Right lobe of liver (tissue), 6 donors: ENCODE results near the gene WNT3. TPM values are rescaled to one million over a fixed set of nuclear protein-coding genes. Genes with fewer than 3 reads are reported as not detected.

Experiments used
- ATAC-seq, 4 donors: fragments of 200-7000 bp; cut with Tn5 transposase; one replicate each; pipeline ENCODE4 v1.9.1; 2020; ENCODE audit warnings: mild to moderate bottlenecking in 4 of 4, moderate library complexity in 4 of 4
- DNase-seq, 3 donors: peaks; one replicate each; pipeline ENCODE4 v3.0.0-alpha.2; 2020
- H3K27ac ChIP-seq, 3 donors: fragments of 200-600 bp; one replicate each; pipeline ENCODE4 v1.8.0; 2022
- H3K27me3 ChIP-seq, 2 donors: fragments of 200-600 bp; one replicate each; pipeline ENCODE4 v1.8.0; 2022
- H3K36me3 ChIP-seq, 4 donors: fragments of 200-600 bp; sonication (generic) in 1 of 4; one replicate each; pipeline versions ENCODE4 v1.5.1 to v1.8.0; 2017 to 2022; ENCODE audit warnings: control low read depth in 1 of 4
- H3K4me1 ChIP-seq, 4 donors: fragments of 200-600 bp; sonication (generic) in 1 of 4; one replicate each; pipeline versions ENCODE4 v1.5.1 to v1.8.0; 2017 to 2022; ENCODE audit warnings: control low read depth in 1 of 4
- H3K4me3 ChIP-seq, 3 donors: fragments of 200-600 bp; one replicate each; pipeline ENCODE4 v1.8.0; 2022
- H3K9me3 ChIP-seq, 4 donors: fragments of 200-600 bp; sonication (generic) in 1 of 4; one replicate each; pipeline versions ENCODE4 v1.5.1 to v1.8.0; 2017 to 2022; ENCODE audit warnings: control low read depth in 1 of 4
- POLR2A ChIP-seq: fragments of 450-650 bp; IDR thresholded peaks from one replicate; pipeline ENCODE4 v1.6.1; 2017; ENCODE audit warnings: antibody characterized with exemption, mild to moderate bottlenecking
- WGBS: methylation state at CpG from one replicate; pipeline ENCODE4 v1.1.6; 2018; ENCODE audit warnings: low coverage, low lambda C conversion rate; ENCODE audit not compliant: insufficient coverage; ENCODE audit errors: missing lambda C conversion rate; 5-methylcytosine and 5-hydroxymethylcytosine counted together
- intact Hi-C, 2 donors: fragments of 100-400 bp; cut with DNase I; formaldehyde crosslinking; loops; one replicate each; pipeline versions ENCODE4 v1.11.2 to v1.14.1; 2022
- total RNA-seq, 6 experiments: library from RNA; depleted of rRNA in 2 of 6; stranded (reverse); fragments of >200 nt in 2 of 6; fragmentation: NEBNext Ultra II Directional in 3 of 6; extraction: Animal tissue kit (Norgen Biotek cat#: 25700) in 3 of 6; gene quantifications; one replicate each; pipeline versions ENCODE4 v1.1.0 to v1.2.4, GENCODE V29; 2016 to 2023
- TF ChIP-seq, protein P1 (sequence below), 4 donors: fragments of 200-600 bp in 3 of 4; fragments of 450-650 bp in 1 of 4; IDR thresholded peaks; one replicate each; pipeline versions ENCODE4 v1.5.1 to v1.8.0; 2016 to 2022; ENCODE audit warnings: antibody characterized with exemption in 4 of 4, mild to moderate bottlenecking in 2 of 4
- donor health status: DM: no; HTN: yes; CAD: no.
- donor health status: DM: no; HTN: no; CAD: no.
- donor health status: DM: no; HTN: no; CAD: no.
- donor health status: DM: no; HTN: yes; CAD: no.
- donor health status: DM: no; HTN: yes; CAD: no.

Gene WNT3
- total RNA-seq, 6 experiments from 2014 or later = 1.0 to 5.0 (median 4.0) TPM

DNA sequence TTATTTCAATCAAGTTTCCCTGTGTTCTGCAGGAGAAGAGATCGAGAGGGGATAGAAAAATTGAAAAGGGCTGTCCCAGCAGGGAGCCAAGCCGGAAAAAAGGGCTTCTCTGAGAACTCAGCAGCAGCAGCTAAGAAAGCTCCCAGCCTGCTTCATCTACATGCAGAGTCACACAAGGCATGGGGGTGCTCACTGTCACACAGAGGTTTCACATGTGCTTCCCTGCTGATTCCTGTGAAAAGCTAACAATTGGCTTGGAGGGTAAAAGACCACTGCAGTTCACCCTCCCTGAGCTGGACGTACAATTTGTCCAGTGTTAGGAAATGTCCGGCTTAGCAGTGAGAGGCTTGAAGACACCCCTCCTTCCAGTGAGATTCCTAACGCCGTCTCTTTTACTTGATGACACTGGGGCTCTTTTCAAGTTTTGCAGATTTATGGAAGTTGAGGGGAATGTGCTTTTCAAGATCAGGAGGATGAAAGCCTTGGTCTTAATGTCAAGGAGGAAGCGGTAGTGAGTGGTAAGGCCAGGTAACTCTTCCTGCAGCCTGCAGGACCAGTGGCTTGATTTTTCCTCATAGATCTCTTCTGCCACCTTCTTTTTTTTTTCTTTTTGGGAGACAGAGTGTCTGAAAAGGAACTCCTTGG is 85.6 kb downstream of the WNT3 start:
- Histone ChIP-seq H3K27ac (no peak overlapping the region), H3K36me3 (peaks cover 0 to 10% (median 0%) of the 10 kb centered on the region in 4 donors), H3K27me3 (no peaks in the 10 kb centered on the region), H3K9me3 (no peaks in the 10 kb centered on the region), H3K4me3 (no peak overlapping the region), H3K4me1 (no peaks in the 10 kb centered on the region)
- no peak for DNase-seq
- no peak for ATAC-seq
- no peak for TF ChIP-seq POLR2A
- TF ChIP-seq, protein P1, sequence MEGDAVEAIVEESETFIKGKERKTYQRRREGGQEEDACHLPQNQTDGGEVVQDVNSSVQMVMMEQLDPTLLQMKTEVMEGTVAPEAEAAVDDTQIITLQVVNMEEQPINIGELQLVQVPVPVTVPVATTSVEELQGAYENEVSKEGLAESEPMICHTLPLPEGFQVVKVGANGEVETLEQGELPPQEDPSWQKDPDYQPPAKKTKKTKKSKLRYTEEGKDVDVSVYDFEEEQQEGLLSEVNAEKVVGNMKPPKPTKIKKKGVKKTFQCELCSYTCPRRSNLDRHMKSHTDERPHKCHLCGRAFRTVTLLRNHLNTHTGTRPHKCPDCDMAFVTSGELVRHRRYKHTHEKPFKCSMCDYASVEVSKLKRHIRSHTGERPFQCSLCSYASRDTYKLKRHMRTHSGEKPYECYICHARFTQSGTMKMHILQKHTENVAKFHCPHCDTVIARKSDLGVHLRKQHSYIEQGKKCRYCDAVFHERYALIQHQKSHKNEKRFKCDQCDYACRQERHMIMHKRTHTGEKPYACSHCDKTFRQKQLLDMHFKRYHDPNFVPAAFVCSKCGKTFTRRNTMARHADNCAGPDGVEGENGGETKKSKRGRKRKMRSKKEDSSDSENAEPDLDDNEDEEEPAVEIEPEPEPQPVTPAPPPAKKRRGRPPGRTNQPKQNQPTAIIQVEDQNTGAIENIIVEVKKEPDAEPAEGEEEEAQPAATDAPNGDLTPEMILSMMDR (IDR thresholded peaks at IDR 0.05) = no peak
- WGBS = 87% methylated on average over 5 of the region's 7 CpGs
- intact Hi-C loops = no loop called here

- TF ChIP-seq POLR2A = no peak
- TF ChIP-seq, protein P1 (IDR thresholded peaks at IDR 0.05) = no peak
These were observed 86.3 kb downstream of the WNT3 start for GRCh38 chr17:46732160-46732559.

GRCh38 chr17:46730679-46731078 is 87.8 kb downstream of the WNT3 start:
- WGBS = 80% methylated on average over 1 of the region's 1 CpG

More at GRCh38 chr17:46732160-46732559, 86.3 kb downstream of the WNT3 start:
- no peaks in the 10 kb centered on the region for H3K9me3 ChIP-seq
- no peaks in the 10 kb centered on the region for H3K27me3 ChIP-seq
- 92% methylated on average over 1 of the region's 1 CpG for WGBS
- intact Hi-C loops = no loop called here
- no peak for DNase-seq
- ATAC-seq = no peak
- H3K36me3 ChIP-seq = peaks cover 0 to 10% (median 0%) of the 10 kb centered on the region in 4 donors
- no peak overlapping the region for H3K4me3 ChIP-seq
- H3K27ac ChIP-seq = no peak overlapping the region
- H3K4me1 ChIP-seq = no peaks in the 10 kb centered on the region

DNA sequence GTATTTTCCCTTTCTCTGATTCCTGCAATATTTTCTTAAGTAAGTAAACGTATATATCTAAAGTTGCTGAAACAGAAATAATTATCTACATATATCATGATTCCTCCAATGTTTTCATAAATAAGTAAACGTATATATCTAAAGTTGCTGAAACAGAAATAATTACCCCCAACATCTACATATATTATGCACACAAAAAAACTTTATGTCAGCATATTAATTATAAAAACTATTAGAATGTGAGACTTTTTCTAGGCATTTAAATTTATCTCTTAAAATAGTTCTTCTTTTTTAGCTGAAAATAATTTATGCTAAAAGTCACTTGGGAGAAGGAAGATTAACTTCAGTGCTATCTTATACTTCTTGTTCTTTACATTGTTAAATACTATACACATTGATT is 88.5 kb downstream of the WNT3 start:
- no peaks in the 10 kb centered on the region for H3K9me3 ChIP-seq
- ATAC-seq (no peak), DNase-seq (no peak)
- TF ChIP-seq, protein P1 (IDR thresholded peaks at IDR 0.05) = no peak
- H3K4me3 ChIP-seq = no peak overlapping the region
- intact Hi-C loops = no loop called here
- no peaks in the 10 kb centered on the region for H3K27me3 ChIP-seq
- H3K27ac ChIP-seq = no peak overlapping the region
- no peaks in the 10 kb centered on the region for H3K4me1 ChIP-seq
- peaks cover 0 to 10% (median 0%) of the 10 kb centered on the region in 4 donors for H3K36me3 ChIP-seq
- WGBS = 93% methylated on average over 2 of the region's 2 CpGs

More at GRCh38 chr17:46730679-46731078, 87.8 kb downstream of the WNT3 start:
- ATAC-seq (no peak), DNase-seq (no peak)
- Histone ChIP-seq H3K4me3 (no peak overlapping the region), H3K36me3 (peaks cover 0 to 10% (median 0%) of the 10 kb centered on the region in 4 donors), H3K4me1 (no peaks in the 10 kb centered on the region), H3K27ac (no peak overlapping the region), H3K27me3 (no peaks in the 10 kb centered on the region), H3K9me3 (no peaks in the 10 kb centered on the region)
- TF ChIP-seq, protein P1 (IDR thresholded peaks at IDR 0.05) = no peak
- no peak for TF ChIP-seq POLR2A
- intact Hi-C loops = no loop called here
